Fibroblast of lung (primary cell): Measurements from ENCODE around the gene BMPR1A. TPM values are rescaled to one million over a fixed set of nuclear protein-coding genes. Genes with fewer than 3 reads are reported as not detected.

Source experiments
- DNase-seq, 2 donors: peaks; one replicate each; pipeline versions ENCODE4 v3.0.0 to v3.0.0-alpha.2; 2010; ENCODE audit warnings: low read depth in 2 of 2
- H2AFZ ChIP-seq: 2 replicates; pipeline ENCODE4 v1.5.1; 2012; ENCODE audit warnings: low read length, control low read depth, inconsistent platforms
- H3K27ac ChIP-seq: 2 replicates; pipeline ENCODE4 v1.5.1; 2011; ENCODE audit warnings: low read length, control low read depth; ENCODE audit not compliant: insufficient read depth
- H3K27me3 ChIP-seq: 2 replicates; pipeline ENCODE4 v1.5.1; 2011; ENCODE audit warnings: mild to moderate bottlenecking, low read length; ENCODE audit not compliant: control insufficient read depth, insufficient read depth
- H3K36me3 ChIP-seq: 2 replicates; pipeline ENCODE4 v1.5.1; 2011; ENCODE audit warnings: low read length; ENCODE audit not compliant: control insufficient read depth, insufficient read depth
- H3K4me1 ChIP-seq: 2 replicates; pipeline ENCODE4 v1.5.1; 2011; ENCODE audit warnings: low read length; ENCODE audit not compliant: control insufficient read depth, insufficient read depth; ENCODE audit errors: extremely low read depth
- H3K4me2 ChIP-seq: 2 replicates; pipeline ENCODE4 v1.5.1; 2011; ENCODE audit warnings: low read length, control low read depth; ENCODE audit not compliant: insufficient read depth; ENCODE audit errors: extremely low read depth
- H3K4me3 ChIP-seq, 4 experiments: fragments of 200-600 bp in 1 of 4; sonication (generic) in 1 of 4; replicated peaks in 1 of 4; 2 replicates each; pipeline ENCODE4 v1.5.1; 2011 to 2016; ENCODE audit warnings: low read length in 4 of 4, low read depth in 3 of 4, mild to moderate bottlenecking in 3 of 4, control low read depth in 2 of 4, inconsistent platforms in 1 of 4, mixed read lengths in 1 of 4; ENCODE audit not compliant: insufficient read depth in 1 of 4; ENCODE audit errors: control extremely low read depth in 1 of 4
- H3K79me2 ChIP-seq: 2 replicates; pipeline ENCODE4 v1.5.1; 2012; ENCODE audit warnings: mild to moderate bottlenecking, low read length, inconsistent platforms; ENCODE audit not compliant: control insufficient read depth, insufficient read depth
- H3K9ac ChIP-seq: 2 replicates; pipeline ENCODE4 v1.5.1; 2011; ENCODE audit warnings: mild to moderate bottlenecking, low read length, control low read depth; ENCODE audit not compliant: insufficient read depth
- H3K9me3 ChIP-seq: 2 replicates; pipeline ENCODE4 v1.5.1; 2012; ENCODE audit warnings: low read depth, low read length; ENCODE audit not compliant: control insufficient read depth, insufficient read depth
- H4K20me1 ChIP-seq: 2 replicates; pipeline ENCODE4 v1.5.1; 2011; ENCODE audit warnings: low read length; ENCODE audit not compliant: control insufficient read depth, insufficient read depth; ENCODE audit errors: extremely low read depth
- EZH2 ChIP-seq: IDR thresholded peaks from 2 replicates; pipeline ENCODE4 v1.5.1; 2012; ENCODE audit warnings: low read length, control low read depth, mild to moderate bottlenecking; ENCODE audit errors: missing control alignments
- polyA plus RNA-seq, 2 donors: library from polyadenylated mRNA; depleted of rRNA in 1 of 2; stranded (reverse) in 1 of 2; unstranded in 1 of 2; fragments of >200 nt; gene quantifications; 2 replicates each; pipeline ENCODE4 v1.2.1, GENCODE V29; 2011 to 2012; ENCODE audit warnings: missing spikeins in 1 of 2
- total RNA-seq: library from RNA; depleted of rRNA; stranded (reverse); fragments of >200 nt; gene quantifications from 2 replicates; pipeline ENCODE4 v1.2.1, GENCODE V29; 2014
- TF ChIP-seq, protein P1 (sequence below), 2 donors: IDR thresholded peaks in 1 of 2; conservative IDR thresholded peaks in 1 of 2; 1 replicate in 1 of 2; 2 replicates in 1 of 2; pipeline ENCODE4 v1.5.1; 2011 to 2012; ENCODE audit warnings: low read length in 2 of 2, control low read depth in 1 of 2, inconsistent platforms in 1 of 2, low read depth in 1 of 2, mild to moderate bottlenecking in 1 of 2

The BMPR1A gene
- total and polyA plus RNA-seq, 2 donors (not counting 1 experiment from before 2014, with no cell fraction given), result 52.8 to 61.8 TPM

DNA sequence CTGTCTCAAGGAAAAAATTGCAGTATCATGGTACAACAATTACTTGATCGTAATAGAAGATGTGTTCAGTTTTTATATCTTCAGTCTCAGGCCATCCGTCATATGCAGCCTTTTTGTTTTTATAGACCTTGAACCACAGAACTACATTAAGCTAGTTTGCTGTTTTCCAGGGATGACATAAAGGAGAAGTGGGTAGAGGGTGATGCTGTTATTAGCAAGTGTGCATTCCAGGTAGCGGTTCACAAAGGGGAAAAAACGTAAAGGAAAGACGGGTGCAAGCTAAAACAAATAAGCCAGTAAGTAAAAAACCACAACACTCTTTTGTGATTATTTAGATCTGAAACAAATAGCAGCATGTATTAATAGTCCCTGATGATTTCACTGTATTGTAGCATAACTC, 71.7 kb downstream of the BMPR1A start:
- no peak for DNase-seq
- Histone ChIP-seq H3K4me1 (no peaks in the 10 kb centered on the region), H3K36me3 (no peaks in the 10 kb centered on the region), H3K27ac (no peak overlapping the region), H3K9ac (no peak overlapping the region), H3K4me2 (no peak overlapping the region), H3K9me3 (no peaks in the 10 kb centered on the region), H3K79me2 (peaks cover 40% of the 10 kb centered on the region), H3K27me3 (no peaks in the 10 kb centered on the region), H4K20me1 (no peaks in the 10 kb centered on the region), H2AFZ (no peak overlapping the region), H3K4me3 (no peak overlapping the region)
- no peak for TF ChIP-seq EZH2
- TF ChIP-seq, protein P1, sequence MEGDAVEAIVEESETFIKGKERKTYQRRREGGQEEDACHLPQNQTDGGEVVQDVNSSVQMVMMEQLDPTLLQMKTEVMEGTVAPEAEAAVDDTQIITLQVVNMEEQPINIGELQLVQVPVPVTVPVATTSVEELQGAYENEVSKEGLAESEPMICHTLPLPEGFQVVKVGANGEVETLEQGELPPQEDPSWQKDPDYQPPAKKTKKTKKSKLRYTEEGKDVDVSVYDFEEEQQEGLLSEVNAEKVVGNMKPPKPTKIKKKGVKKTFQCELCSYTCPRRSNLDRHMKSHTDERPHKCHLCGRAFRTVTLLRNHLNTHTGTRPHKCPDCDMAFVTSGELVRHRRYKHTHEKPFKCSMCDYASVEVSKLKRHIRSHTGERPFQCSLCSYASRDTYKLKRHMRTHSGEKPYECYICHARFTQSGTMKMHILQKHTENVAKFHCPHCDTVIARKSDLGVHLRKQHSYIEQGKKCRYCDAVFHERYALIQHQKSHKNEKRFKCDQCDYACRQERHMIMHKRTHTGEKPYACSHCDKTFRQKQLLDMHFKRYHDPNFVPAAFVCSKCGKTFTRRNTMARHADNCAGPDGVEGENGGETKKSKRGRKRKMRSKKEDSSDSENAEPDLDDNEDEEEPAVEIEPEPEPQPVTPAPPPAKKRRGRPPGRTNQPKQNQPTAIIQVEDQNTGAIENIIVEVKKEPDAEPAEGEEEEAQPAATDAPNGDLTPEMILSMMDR (conservative IDR thresholded peaks at IDR 0.05 in 1 of 2, IDR thresholded peaks at IDR 0.05 in 1 of 2; ENCODE audit: low read depth in 1 of 2, low read length in 2 of 2), result no peak

DNA sequence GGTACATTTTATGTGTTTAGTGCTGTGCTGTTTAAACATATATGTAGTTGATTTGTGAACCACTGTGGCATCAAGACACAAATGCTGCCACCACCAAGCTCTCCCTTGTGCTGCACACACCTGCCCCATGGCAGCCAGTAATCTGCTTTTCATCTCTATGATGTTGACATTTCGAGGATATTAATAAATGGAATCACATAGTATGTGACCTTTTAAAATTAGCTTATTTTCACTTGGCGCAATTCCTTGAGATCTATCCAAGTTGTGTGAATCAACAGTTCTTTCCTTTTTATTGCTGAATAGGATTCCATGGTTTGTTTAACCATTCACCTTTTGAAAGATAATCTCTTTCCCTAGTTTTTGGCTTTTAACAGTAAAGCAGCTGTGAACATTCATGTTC, 73.1 kb downstream of the BMPR1A start:
- H3K4me1 ChIP-seq, result no peaks in the 10 kb centered on the region
- H3K36me3 ChIP-seq, result no peaks in the 10 kb centered on the region
- peaks cover 33% of the 10 kb centered on the region for H3K79me2 ChIP-seq
- no peak overlapping the region for H3K9ac ChIP-seq
- TF ChIP-seq EZH2, result no peak
- TF ChIP-seq, protein P1 (conservative IDR thresholded peaks at IDR 0.05 in 1 of 2, IDR thresholded peaks at IDR 0.05 in 1 of 2; ENCODE audit: low read depth in 1 of 2, low read length in 2 of 2), result no peak
- H3K4me3 ChIP-seq, result no peak overlapping the region
- H3K27ac ChIP-seq, result no peak overlapping the region
- H3K4me2 ChIP-seq, result no peak overlapping the region
- no peaks in the 10 kb centered on the region for H3K9me3 ChIP-seq
- H2AFZ ChIP-seq, result no peak overlapping the region
- no peak for DNase-seq
- no peaks in the 10 kb centered on the region for H3K27me3 ChIP-seq
- no peaks in the 10 kb centered on the region for H4K20me1 ChIP-seq

DNA sequence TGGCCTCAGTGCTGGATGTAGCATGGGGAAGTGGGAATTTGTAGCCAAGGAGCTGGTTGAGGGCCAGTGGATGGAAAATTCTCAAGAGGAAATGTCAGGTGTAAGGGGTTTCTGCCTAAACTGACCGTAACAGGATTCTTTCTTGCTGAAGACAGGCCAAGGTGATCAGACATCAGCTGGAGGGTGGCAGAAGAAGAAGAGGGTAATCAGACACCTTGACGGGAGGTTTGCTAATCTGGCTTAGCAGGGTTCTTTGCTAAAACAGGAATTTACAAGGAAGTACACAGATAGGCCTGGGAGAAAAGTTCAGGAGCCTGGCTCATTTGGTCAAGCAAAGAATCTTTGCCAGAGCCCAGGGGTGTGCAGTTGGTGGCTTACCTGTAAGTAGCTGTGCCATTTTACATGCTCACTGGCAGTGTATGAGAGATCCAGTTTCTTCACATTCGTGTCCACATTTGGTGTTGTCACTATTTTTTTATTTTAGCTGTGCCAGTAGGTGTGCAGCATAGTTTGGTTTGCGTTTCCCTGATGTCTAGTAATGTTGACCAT, 73.7 kb downstream of the BMPR1A start:
- no peaks in the 10 kb centered on the region for H4K20me1 ChIP-seq
- TF ChIP-seq, protein P1 (conservative IDR thresholded peaks at IDR 0.05 in 1 of 2, IDR thresholded peaks at IDR 0.05 in 1 of 2; ENCODE audit: low read depth in 1 of 2, low read length in 2 of 2), result no peak
- no peak for TF ChIP-seq EZH2

More for the DNA sequence above, 73.7 kb downstream of the BMPR1A start:
- H3K79me2 ChIP-seq, result peaks cover 37% of the 10 kb centered on the region
- no peak for DNase-seq
- no peak overlapping the region for H3K9ac ChIP-seq
- no peak overlapping the region for H3K27ac ChIP-seq
- H3K4me1 ChIP-seq, result no peaks in the 10 kb centered on the region
- H3K4me2 ChIP-seq, result no peak overlapping the region
- H3K4me3 ChIP-seq, result no peak overlapping the region
- no peak overlapping the region for H2AFZ ChIP-seq
- H3K36me3 ChIP-seq, result no peaks in the 10 kb centered on the region
- H3K9me3 ChIP-seq, result no peaks in the 10 kb centered on the region
- H3K27me3 ChIP-seq, result no peaks in the 10 kb centered on the region
